Neural cell (in vitro differentiated cells): ENCODE results near the gene ADM2. TPM values are rescaled to one million over a fixed set of nuclear protein-coding genes. Genes with fewer than 3 reads are reported as not detected.

ENCODE experiments used
- H2AFZ ChIP-seq: fragments of 200-600, 300-800 bp; sonication (generic), shearing (Covaris generic); 2 replicates; pipeline ENCODE4 v1.6.0; 2014; ENCODE audit warnings: low read depth, mild to moderate bottlenecking, antibody characterized with exemption, low read length, moderate library complexity
- H3F3A ChIP-seq: fragments of 200-600 bp; shearing (Covaris generic); 2 replicates; pipeline ENCODE4 v1.6.1; 2016; ENCODE audit warnings: mild to moderate bottlenecking, moderate library complexity, mixed read lengths, antibody characterized with exemption, low read length; ENCODE audit not compliant: insufficient read depth, poor library complexity, severe bottlenecking
- H3K27ac ChIP-seq: fragments of 200-600, 300-800 bp; sonication (generic), shearing (Covaris generic); 2 replicates; pipeline ENCODE4 v1.5.1; 2014; ENCODE audit warnings: mild to moderate bottlenecking, low read length, moderate library complexity
- H3K27me3 ChIP-seq: fragments of 300-800, 200-600 bp; sonication (generic), shearing (Covaris generic); 2 replicates; pipeline ENCODE4 v1.6.0; 2014; ENCODE audit warnings: mild to moderate bottlenecking, low read depth, low read length, moderate library complexity; ENCODE audit not compliant: insufficient read depth
- H3K36me3 ChIP-seq: fragments of 300-800, 200-600 bp; sonication (generic), shearing (Covaris generic); 2 replicates; pipeline ENCODE4 v1.5.1; 2014; ENCODE audit warnings: mild to moderate bottlenecking, antibody characterized with exemption, low read length, moderate library complexity; ENCODE audit not compliant: insufficient read depth
- H3K4me2 ChIP-seq: fragments of 300-800, 200-600 bp; sonication (generic), shearing (Covaris generic); 2 replicates; pipeline ENCODE4 v1.6.0; 2014; ENCODE audit warnings: mild to moderate bottlenecking, low read length
- H3K4me3 ChIP-seq: fragments of 300-800, 200-600 bp; sonication (generic), shearing (Covaris generic); 2 replicates; pipeline ENCODE4 v1.5.1; 2014; ENCODE audit warnings: mild to moderate bottlenecking, low read length, moderate library complexity
- H3K79me2 ChIP-seq: fragments of 200-600 bp; shearing (Covaris generic); replicated peaks from 2 replicates; pipeline ENCODE4 v1.6.0; 2014; ENCODE audit warnings: mild to moderate bottlenecking, low read length, moderate library complexity; ENCODE audit not compliant: insufficient read depth
- H3K9ac ChIP-seq: fragments of 300-800, 200-600 bp; sonication (generic), shearing (Covaris generic); 2 replicates; pipeline ENCODE4 v1.6.1; 2016; ENCODE audit warnings: mild to moderate bottlenecking, low read length, mixed read lengths
- H3K9me2 ChIP-seq: fragments of 200-600 bp; shearing (Covaris generic); 2 replicates; pipeline ENCODE4 v1.6.1; 2016; ENCODE audit warnings: mild to moderate bottlenecking, low read length, mixed read lengths; ENCODE audit not compliant: insufficient read depth
- H3K9me3 ChIP-seq: fragments of 200-600, 300-800 bp; sonication (generic), shearing (Covaris generic); 2 replicates; pipeline ENCODE4 v1.6.1; 2016; ENCODE audit warnings: mild to moderate bottlenecking, mixed run types, low read length, moderate library complexity, mixed read lengths
- H4K20me1 ChIP-seq: fragments of 200-600 bp; shearing (Covaris generic); 2 replicates; pipeline ENCODE4 v1.6.1; 2016; ENCODE audit warnings: mild to moderate bottlenecking, mixed run types; ENCODE audit not compliant: insufficient read depth
- CTCF ChIP-seq: fragments of 450-650 bp; IDR thresholded peaks from 2 replicates; pipeline ENCODE4 v1.5.1; 2014; ENCODE audit warnings: antibody characterized with exemption, mild to moderate bottlenecking, moderate library complexity; ENCODE audit not compliant: poor library complexity, severe bottlenecking
- EP300 ChIP-seq: fragments of 450-650 bp; conservative IDR thresholded peaks from 2 replicates; pipeline ENCODE4 v1.6.1; 2014; ENCODE audit warnings: antibody characterized with exemption, mild to moderate bottlenecking, moderate library complexity; ENCODE audit not compliant: poor library complexity, severe bottlenecking
- EZH2 ChIP-seq: fragments of 200-600, 300-800 bp; shearing (Covaris generic), sonication (generic); IDR thresholded peaks from 2 replicates; pipeline ENCODE4 v1.6.1; 2014; ENCODE audit warnings: antibody characterized with exemption, low read length, borderline replicate concordance, mild to moderate bottlenecking; ENCODE audit not compliant: insufficient read depth, poor library complexity, severe bottlenecking
- MXI1 ChIP-seq: fragments of 450-650 bp; conservative IDR thresholded peaks from 2 replicates; pipeline ENCODE4 v1.6.1; 2014; ENCODE audit warnings: antibody characterized with exemption, mild to moderate bottlenecking; ENCODE audit not compliant: poor library complexity, severe bottlenecking
- POLR2AphosphoS5 ChIP-seq: IDR thresholded peaks from 2 replicates; pipeline ENCODE4 v1.6.1; 2012
- RAD21 ChIP-seq: fragments of 450-650 bp; conservative IDR thresholded peaks from 2 replicates; pipeline ENCODE4 v1.6.1; 2014; ENCODE audit warnings: antibody characterized with exemption, mild to moderate bottlenecking, moderate library complexity
- SMC3 ChIP-seq: fragments of 450-650 bp; conservative IDR thresholded peaks from 2 replicates; pipeline ENCODE4 v1.6.1; 2014; ENCODE audit warnings: antibody characterized with exemption, mild to moderate bottlenecking, moderate library complexity; ENCODE audit not compliant: poor library complexity
- TAF1 ChIP-seq: IDR thresholded peaks from 2 replicates; pipeline ENCODE4 v1.6.1; 2012; ENCODE audit warnings: low read depth
- polyA plus RNA-seq: library from polyadenylated mRNA; depleted of rRNA; stranded (reverse); fragments of >200 nt; gene quantifications from 2 replicates; pipeline ENCODE4 v1.2.3, GENCODE V29; 2014
- TF ChIP-seq, protein P1 (sequence below): IDR thresholded peaks from 2 replicates; pipeline ENCODE4 v1.6.1; 2012; ENCODE audit warnings: borderline replicate concordance

ADM2 gene
- polyA plus RNA-seq, 1 donor from 2014 or later: not detected

DNA sequence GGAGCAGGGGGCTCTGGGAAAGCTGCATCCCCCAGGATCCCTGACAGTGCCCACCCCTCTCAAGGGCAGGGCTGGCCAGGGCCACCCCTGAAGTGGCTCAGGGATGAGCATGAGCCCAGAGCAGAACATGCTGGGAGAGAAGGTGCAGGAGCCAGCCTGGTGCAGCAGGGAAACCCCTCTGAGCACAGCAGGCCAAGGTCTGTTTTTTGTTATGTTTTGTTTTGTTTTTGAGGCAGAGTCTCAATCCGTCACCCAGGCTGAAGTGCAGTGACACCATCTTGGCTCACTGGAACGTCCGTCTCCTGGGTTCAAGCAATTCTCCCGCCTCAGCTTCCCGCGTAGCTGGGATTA is 5.7 kb upstream of the ADM2 start:
- Histone ChIP-seq H3K27me3 (peaks cover 11% of the 10 kb centered on the region), H4K20me1 (peaks cover 28% of the 10 kb centered on the region), H3K79me2 (peaks cover 31% of the 10 kb centered on the region), H3K4me3 (peak overlapping the region; percentile 81), H2AFZ (peak overlapping the region; percentile 79), H3K27ac (peak overlapping the region; percentile 61), H3K9ac (peak overlapping the region; percentile 84), H3F3A (no peaks in the 10 kb centered on the region), H3K9me3 (no peaks in the 10 kb centered on the region), H3K9me2 (no peaks in the 10 kb centered on the region), H3K36me3 (no peaks in the 10 kb centered on the region), H3K4me2 (peak overlapping the region; percentile 86)
- TF ChIP-seq EP300: no peak
- no peak for TF ChIP-seq MXI1
- TF ChIP-seq CTCF: no peak
- TF ChIP-seq POLR2AphosphoS5: no peak
- no peak for TF ChIP-seq EZH2
- no peak for TF ChIP-seq RAD21
- TF ChIP-seq TAF1: no peak
- no peak for TF ChIP-seq SMC3
- TF ChIP-seq, protein P1, sequence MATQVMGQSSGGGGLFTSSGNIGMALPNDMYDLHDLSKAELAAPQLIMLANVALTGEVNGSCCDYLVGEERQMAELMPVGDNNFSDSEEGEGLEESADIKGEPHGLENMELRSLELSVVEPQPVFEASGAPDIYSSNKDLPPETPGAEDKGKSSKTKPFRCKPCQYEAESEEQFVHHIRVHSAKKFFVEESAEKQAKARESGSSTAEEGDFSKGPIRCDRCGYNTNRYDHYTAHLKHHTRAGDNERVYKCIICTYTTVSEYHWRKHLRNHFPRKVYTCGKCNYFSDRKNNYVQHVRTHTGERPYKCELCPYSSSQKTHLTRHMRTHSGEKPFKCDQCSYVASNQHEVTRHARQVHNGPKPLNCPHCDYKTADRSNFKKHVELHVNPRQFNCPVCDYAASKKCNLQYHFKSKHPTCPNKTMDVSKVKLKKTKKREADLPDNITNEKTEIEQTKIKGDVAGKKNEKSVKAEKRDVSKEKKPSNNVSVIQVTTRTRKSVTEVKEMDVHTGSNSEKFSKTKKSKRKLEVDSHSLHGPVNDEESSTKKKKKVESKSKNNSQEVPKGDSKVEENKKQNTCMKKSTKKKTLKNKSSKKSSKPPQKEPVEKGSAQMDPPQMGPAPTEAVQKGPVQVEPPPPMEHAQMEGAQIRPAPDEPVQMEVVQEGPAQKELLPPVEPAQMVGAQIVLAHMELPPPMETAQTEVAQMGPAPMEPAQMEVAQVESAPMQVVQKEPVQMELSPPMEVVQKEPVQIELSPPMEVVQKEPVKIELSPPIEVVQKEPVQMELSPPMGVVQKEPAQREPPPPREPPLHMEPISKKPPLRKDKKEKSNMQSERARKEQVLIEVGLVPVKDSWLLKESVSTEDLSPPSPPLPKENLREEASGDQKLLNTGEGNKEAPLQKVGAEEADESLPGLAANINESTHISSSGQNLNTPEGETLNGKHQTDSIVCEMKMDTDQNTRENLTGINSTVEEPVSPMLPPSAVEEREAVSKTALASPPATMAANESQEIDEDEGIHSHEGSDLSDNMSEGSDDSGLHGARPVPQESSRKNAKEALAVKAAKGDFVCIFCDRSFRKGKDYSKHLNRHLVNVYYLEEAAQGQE: no peak

DNA sequence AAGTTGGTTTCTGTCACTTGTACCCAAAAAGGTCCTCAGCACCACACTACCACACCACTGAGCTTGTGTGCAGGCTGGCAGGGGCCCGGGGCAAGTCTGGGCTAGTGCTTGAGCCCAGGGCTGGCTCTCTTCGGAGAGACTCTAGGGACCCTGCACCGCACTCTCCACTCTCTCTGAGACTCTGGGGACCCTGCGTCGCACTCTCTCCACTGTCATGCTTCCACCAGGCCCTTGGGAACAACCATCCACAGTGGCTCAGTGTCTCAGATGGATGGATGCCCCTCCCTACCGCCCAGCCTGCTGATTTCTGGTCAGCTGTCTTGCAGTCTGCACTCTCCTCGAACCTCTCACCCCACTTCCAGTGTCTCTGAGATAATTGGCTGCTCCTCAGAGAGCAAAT is 4.5 kb upstream of the ADM2 start:
- no peaks in the 10 kb centered on the region for H3K9me3 ChIP-seq
- H3K79me2 ChIP-seq: peaks cover 24% of the 10 kb centered on the region
- H3K27ac ChIP-seq: no peak overlapping the region
- H4K20me1 ChIP-seq: peaks cover 15% of the 10 kb centered on the region
- H3K4me2 ChIP-seq: no peak overlapping the region
- no peak overlapping the region for H2AFZ ChIP-seq
- no peaks in the 10 kb centered on the region for H3F3A ChIP-seq
- no peak for TF ChIP-seq EP300
- TF ChIP-seq EZH2: no peak
- no peak for TF ChIP-seq RAD21
- no peak for TF ChIP-seq POLR2AphosphoS5
- TF ChIP-seq SMC3: no peak
- TF ChIP-seq, protein P1: no peak
- no peak for TF ChIP-seq CTCF
- no peaks in the 10 kb centered on the region for H3K9me2 ChIP-seq
- no peak overlapping the region for H3K4me3 ChIP-seq
- no peak overlapping the region for H3K9ac ChIP-seq
- H3K27me3 ChIP-seq: peaks cover 21% of the 10 kb centered on the region
- H3K36me3 ChIP-seq: no peaks in the 10 kb centered on the region
